ACHN (cell line): ENCODE results near the gene WARS2.

ENCODE experiments used
- DNase-seq: peaks from one replicate; pipeline ENCODE4 v3.0.0-alpha.2; 2015
- in situ Hi-C: cut with HindIII; loops from 2 replicates; pipeline ENCODE4 v1.10.0; 2017; ENCODE audit warnings: low sequenced_read_pairs, low pct_ligation_motif_present, low pct_unique_long_range_greater_than_20kb

The WARS2 gene

DNA sequence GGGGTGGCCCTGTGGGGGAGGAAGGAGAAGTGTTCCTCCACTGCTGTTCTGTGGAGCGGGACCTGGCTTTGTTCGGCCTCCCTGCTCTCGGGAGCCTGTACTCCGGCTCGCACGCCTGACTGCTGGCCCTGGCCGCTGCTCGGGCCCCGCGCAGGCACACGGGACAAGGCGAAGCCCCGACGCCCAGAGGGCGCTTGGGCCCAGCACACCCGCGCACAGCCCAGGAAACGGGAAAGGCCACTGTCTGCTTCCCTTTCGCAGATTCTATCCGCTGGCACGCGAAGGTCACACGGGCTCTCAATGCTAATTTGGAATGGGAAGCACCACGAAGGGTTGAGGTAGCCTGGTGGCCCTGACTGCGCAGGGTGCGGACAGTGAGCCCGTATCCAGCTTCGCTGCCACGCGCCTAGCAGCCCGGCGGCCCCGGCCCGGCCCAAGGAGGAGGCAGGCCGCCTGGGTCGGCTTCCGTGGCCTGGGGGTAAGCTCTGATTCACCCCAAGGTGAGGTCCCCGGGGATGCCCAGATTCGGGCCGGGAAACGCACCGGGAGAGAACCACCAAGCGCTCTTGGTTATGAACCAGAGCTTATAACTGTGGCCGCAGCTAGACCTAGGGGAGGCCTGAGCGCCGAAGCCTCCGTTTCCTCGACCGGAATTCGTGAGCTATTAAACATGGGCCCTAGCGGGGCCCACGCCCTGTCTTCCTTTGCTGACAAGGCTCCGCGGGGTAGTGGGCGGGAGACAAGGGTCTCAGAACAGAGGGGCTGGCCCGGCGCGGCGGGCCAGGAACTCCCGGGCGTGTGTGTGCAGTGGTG lies 132.6 kb downstream of the WARS2 start:
- DNase-seq = no peak
- in situ Hi-C loops = no loop called here

DNA sequence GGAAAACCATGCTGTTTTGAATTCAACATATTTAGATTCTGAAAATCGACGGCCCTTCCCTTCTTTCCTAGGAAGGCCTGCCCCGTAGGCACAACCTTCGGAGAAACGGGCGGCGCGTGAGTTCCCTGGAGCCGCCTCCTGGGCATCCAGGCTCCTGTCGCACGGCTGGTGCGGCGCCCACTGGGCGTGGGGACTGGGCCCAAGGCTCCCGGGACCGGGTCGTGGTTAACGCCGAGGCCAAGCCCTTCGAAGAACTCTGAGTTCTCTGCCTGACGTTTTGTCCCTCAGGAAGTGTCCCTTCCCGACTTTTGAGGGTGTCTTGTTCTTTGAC lies 133.1 kb downstream of the WARS2 start:
- in situ Hi-C loops = no loop called here
- DNase-seq = no peak

DNA sequence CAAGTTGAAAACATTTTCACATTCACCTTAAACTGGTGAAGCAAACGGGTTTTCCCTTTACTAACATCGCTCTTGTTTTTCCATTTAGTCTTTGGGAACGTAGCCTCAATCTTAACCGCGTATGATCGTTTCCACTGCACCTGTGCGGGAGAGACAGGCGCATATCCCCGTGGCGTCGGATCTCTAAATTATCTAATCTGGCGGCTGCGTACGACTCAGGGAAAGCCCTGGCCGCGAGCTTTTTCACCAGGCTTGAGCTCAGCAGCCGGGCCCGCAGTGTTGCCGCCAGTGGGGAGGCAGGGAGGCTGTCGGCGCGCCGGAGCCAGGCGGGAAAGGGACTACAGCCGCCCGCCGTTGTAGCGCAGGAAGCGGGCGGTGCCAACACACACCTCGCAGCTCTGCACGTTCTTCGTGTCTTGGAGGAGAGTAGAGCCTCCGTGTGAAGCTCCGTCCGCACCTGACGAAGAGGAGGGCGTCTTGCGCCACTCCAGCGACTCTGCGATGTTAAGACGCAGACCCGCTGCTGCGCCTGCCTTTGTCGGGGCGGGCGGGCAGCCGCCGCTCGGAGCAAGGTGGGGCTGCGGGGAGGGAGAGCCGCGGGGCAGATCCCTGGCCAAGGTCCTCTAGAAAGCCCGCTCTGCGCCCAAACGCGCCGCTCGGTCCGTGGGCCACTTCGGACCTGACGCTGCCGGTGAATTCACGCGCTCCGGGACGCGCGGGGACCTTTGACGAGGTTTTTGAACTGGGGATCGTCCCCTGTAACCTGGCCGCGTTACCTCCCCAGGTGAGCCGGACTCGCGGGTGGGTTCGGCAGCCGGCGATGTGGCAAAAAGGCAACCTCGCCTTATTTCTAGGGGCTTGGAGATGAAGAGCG lies 133.8 kb downstream of the WARS2 start:
- in situ Hi-C loops = no loop called here
- DNase-seq = no peak

DNA sequence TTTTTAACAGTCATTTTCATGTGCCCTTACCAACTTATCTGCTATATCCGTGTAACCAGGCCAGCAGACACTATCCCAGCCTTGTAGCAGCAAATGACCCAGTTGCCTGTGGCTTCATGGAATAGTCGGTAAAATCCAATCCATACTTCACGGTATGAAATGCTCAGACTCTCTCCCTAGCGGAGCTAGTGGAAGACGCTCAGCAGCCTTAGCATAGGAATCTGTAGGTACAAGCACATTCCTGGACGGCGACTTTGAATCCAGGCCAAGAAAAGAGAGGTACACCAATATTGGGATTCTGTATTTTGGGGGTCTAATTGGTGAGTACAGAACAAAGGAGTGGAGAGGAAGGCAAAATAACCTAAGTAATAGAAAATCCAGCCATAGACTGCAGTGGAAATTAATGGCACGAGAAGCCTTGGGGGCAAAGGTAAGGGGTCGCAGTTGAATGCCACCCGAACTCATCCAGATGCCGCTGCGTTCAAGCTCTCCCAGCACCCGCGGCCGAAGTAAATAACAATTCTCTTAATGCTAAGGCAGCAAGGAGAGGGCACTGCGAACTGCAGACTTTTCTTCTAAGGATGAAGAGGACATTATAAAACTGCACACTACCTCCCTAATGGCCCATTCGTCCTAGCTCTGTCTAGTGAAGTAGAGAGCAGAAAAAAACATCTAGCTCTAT lies 134.6 kb downstream of the WARS2 start:
- no peak for DNase-seq
- in situ Hi-C loops = no loop called here

DNA sequence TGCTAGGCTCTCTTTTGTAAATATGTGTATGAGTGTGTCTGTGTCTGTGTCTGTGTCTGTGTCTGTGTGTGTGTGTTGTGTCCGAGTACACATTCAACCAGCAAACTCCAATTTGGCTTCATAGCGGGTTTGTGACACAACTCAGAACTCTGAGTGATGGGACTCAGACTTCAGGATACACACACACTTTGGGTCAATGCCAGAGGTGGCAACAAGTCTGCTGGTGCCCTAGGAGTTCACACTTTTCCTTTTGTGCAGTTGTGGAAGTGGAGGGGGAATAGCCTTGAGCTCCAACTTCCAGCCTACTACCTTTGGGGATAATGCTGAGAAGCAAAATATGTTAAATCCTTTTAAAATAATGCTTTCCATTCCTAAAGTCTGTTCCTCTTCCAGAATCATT lies 135.7 kb downstream of the WARS2 start:
- no peak for DNase-seq
- in situ Hi-C loops = no loop called here

DNA sequence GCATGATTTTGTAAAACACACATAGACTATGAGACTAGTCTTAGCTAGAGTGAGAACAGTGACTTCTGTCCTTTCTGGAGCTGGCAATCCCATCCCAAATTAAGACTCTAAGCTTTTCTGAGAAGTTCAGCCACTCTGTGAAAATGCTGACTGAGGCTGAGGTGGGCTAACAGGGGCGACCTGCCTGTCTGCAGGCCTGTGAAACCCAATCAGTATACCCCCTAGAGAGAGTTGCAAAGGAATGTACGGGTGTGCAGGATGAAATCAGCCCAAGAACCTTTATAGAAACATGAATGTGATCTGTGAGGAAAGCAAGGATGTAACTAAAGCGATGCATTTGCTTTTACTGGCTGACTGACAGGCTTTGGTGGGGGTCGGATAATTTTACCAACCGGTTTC lies 136.3 kb downstream of the WARS2 start:
- in situ Hi-C loops = no loop called here
- no peak for DNase-seq

DNA sequence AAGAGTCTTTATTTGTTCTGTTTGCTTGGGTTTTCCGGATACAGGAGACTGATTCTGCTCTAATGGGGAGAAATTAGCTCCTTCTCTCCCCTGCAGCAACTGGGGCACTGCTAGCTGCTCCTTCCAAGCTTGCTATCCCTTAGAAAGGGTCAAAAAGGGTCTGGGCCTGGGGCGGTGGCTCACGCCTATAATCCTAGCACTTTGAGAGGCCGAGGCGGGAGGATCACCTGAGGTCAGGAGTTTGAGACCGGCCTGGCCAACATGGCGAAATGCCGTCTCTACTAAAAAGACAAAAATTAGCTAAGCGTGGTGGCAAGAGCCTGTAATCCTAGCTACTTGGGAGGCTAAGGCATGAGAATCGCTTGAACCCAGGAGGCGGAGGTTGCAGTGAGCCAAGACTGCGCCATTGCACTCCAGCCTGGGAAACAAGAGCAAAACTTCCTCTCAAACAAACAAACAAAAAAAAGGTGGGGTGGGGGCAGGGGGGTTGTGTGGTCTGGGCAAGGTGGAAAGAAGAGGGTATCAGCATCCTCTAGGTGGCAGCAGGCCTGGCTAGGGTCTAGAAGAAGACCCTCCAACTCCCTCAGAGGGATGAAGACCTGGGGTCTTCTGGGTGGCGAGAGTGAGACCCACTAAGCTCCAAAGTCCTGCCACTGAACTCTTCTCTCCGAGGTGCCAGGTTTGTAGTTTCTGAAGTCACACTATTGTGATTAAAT lies 136.9 kb downstream of the WARS2 start:
- no peak for DNase-seq
- in situ Hi-C loops = no loop called here

DNA sequence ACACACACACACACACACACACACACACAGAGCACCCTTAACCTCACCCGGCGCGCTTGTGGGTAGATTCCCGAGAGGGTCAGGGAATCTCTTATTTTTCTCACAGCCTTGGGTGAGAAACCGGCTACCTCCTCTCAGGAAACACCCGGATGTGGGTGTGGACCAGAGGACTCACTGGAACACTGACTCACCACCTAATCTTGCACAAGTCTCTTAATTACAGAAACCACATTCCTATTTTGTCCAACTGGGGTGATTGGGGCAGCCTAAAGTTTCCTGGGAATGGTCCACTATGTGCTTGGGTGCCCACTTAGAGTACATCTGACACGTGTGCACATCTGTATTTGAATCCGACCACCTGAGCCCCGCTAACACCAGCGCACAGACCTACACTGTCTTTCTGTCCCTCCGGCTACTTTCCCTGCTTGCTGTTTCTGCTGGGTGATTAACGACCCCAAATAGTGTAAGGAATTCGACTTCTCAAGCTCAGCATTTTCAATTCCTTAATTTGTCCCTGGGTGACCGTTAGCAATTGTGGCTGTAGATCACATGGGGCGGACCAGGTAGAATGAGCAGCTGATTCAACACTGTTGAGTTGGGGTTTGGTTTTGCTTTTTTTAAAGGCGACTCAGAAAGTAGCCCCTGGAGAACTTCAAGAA lies 138.3 kb downstream of the WARS2 start:
- in situ Hi-C loops = no loop called here
- no peak for DNase-seq

DNA sequence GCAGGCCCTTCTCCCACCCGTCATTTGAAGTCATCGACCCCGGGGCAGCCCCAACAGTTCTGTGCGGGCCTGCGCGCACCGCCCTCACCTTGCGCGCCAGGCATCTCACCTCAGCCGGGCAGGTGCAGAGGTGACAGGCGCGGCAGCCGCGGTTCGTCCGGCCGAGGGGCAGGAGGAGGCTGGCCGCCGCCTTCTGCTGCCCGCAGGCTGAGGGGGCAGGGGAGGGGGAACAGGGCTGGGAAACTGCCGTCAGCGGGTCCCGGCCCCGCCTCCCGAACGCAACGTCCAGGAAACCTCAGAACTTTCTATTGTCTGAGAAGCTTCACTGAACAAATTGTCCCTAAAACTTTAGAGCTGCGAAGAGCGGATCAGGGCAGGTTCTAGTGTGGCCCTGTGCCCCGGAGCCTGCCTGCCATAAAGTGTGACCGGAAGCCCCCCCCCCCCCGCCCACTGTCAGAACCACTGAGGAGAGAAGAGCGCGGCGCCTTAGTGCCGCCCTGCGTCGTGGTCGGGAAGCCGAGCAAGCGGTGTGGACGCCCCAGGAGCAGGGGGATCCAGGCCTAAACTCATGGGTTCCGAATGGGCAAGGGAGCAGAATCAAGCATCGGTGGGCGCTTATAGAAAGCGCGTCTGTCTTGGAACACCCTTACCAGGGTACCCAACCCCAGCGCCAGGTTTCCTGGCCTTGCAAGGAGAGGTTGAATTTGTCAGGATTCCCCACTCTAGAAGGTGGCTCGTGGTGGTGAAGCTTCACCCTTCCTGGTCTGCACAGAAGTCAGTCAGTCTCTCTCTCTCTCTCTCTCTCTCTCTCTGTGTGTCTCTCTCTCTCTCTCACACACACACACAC lies 139.0 kb downstream of the WARS2 start:
- peak; percentile 24 for DNase-seq
- in situ Hi-C loops = no loop called here

DNA sequence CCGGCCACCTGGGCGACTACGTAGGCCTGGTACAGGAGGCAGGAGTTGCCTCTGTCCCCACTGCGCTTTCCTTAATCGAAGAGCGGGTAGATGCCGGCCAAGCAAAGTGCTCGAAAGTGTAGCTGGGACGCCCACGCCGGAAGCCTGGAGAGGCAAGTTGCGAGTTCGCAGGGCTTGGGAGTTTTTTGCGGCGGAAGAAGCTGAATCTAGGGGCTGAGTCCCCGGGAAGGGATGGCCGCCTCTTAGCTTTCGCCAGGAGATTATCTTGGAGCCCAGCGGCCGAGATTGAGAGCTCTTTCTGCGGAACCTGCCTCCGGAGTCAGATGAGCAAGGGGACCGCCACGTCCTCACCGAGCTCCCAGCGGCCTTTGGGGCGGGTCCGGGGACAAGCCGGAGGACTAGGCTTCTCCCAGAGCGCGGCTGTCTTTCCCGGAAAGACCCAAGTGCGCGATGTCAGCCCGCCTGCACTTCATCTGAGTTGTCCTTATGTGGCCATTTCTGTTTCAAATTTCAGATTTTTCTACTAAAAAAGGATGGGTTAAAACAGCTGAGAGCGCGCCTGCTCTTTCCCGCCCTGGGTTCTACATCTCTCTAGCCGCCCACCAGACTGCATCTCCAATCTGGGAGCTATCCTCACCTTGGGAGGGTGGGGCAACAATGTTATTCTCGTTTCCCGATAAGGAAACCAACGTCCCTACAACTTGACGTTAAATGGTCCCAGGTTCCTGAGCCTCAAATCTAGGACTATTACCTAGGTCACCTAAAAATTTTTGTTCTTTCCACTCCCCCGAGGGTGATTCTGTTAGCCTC lies 139.9 kb downstream of the WARS2 start:
- in situ Hi-C loops = no loop called here

DNA sequence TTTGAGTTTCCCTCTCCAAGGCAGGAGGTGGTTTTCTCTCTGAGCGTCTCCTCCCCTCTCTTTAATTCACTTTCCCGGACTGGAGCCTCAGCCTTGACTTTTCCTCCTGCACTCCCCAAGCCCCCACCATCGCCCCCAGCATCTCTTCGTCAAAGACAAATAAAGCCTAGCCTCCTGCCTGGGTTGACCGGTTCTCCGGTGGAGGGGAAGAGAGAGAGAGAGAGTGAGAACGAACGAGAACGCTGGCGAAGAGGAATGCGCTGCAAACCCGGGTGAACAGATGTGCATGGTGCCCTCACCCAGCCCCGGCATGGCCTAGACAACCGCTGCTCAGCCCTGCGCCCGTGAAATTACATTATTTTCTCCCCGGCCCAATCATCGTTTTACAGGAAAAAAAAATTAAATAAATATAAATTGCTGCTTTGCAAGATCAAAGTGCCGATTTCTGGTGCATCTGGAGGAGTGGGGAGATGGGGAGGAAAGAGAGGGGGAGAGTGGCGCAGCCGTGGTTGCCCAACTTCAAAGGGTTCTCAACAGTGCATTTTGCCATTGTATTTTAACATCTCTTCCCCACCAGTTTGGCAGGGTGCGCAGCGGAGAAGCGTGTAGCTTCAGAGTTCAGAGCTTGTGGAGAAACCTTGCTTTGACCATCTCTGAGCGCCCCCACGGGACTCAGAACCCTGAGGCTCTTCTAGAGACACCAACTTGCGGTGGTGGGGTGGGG lies 140.9 kb downstream of the WARS2 start:
- DNase-seq = no peak
- in situ Hi-C loops = no loop called here

More for the DNA sequence above, 139.9 kb downstream of the WARS2 start:
- DNase-seq = no peak

DNA sequence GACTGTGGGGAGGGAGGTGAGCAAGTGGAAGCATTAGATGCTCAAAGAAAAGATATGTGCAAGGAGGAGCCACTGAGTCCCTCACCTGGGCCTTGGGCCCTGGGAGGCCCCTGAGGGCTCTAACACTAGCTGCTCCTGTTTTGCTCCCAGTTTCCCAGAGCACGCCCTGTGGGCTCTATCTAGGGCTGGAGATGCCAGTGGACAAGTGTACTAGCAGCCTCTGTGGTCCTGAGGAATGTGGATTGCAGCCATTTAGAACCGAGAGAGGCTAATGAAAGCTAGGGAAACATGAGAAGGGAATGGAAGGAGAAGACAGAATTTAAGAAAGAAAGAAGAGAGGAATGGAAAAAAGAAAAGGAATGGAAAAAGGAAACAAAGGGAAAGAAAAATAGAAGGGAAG lies 142.3 kb downstream of the WARS2 start:
- no peak for DNase-seq
- in situ Hi-C loops = no loop called here

DNA sequence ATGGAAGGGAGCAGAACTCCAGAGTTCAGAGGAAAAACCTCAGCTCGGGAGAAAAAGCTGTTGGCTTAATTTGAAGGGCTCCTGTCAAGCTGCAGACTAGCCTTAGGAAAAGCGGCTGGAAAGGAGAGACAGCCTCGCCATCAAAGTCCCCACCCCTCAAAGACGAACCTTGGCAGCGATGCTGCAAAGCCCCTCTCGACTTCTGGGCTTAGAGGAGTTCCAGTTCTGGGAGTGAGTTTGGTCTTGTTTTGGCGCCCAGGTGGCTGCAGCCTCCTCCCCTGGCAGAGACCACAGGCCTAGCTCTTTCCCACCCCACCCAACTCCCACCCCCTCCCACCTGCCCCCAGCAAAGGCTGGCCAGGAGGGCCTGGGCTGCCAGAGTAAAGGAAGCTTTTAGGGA lies 143.2 kb downstream of the WARS2 start:
- DNase-seq = no peak
- in situ Hi-C loops = no loop called here

DNA sequence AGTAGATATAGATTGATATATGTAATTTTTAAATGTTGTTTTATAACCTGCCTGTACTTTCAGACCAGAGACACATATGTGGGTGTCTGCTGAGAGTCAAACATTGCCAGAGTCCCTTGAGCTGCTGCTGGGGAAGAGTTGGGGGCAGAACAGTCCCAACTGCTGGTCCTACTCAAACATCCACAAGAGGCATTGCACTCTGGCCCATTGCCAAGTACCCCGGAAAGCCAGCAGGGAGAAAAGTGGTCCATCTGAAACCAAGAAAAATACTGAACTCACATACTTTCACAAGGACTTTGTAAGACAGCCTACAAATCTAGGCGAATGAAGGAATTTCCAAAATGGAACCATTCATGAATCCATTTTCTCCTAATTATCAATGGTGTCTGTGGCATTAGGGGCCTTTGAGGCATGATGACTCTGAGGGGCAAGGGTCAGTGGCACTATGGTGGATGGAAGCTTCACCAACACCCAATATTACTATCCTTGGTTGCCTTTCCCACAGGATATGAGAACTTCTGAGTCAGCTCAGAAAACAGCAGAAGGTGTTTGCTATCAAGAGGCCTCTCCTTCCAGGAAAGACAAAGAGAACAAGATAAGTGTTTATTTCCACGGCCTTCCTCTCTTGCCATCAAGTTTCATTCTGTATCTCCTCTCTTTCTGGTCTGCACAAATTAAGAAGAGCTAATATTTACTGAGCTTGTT lies 145.0 kb downstream of the WARS2 start:
- no peak for DNase-seq
- in situ Hi-C loops = no loop called here

DNA sequence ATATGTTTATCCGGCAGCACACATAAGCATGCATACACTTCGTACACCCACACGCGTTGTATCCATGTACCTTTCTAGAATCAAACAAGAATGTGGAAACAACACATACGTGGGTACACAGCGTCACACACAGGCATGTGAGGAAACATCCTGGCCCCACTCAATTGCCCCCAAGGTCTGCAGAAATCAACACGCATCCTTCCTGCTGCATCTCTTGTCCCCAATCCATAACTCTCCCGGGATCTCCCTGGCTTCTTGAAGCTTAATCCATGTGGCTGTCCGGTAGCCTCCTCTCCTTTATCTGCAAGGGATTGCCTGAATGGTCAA lies 146.8 kb downstream of the WARS2 start:
- no peak for DNase-seq
- in situ Hi-C loops = no loop called here
